ENCODE data around the gene NUP188. TPM values are rescaled to one million over a fixed set of nuclear protein-coding genes. Genes with fewer than 3 reads are reported as not detected.

NUP188 gene
- total and polyA plus RNA-seq, 2 experiments from 2014 or later = 25.5 to 117 TPM

DNA sequence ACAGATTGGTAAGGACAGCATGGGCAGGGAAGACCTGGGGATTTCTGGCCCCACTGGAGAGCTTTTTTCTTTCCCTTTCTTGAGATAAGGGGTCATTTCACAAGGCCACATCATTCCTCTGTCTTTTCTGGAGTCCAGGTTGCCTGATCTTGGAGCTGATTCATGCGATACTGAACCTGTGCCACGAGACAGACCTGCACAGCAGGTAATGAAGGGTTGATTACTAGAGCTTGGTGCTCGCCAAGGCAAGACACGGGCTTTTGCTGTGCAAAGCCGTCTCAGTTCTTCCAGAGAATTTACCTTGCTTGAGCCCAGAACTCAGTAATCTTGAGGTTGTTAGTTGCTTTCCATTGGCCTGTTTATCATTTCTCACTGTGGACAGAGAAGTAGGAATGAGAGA lies 39.2 kb downstream of the NUP188 start:
- Histone ChIP-seq H3K9me2 (ENCODE audit: insufficient read depth) (no peaks in the 10 kb centered on the region), H4K20me1 (replicated peaks; ENCODE audit: insufficient read depth) (no peaks in the 10 kb centered on the region; the same call in 1 of the 2 replicates), H3K4me2 (no peak overlapping the region), H3K79me2 (replicated peaks; ENCODE audit: insufficient read depth) (no peaks in the 10 kb centered on the region), H3K4me1 (ENCODE audit: insufficient read depth) (no peaks in the 10 kb centered on the region), H3K27ac (ENCODE audit: low read depth) (no peak overlapping the region), H3F3A (replicated peaks; ENCODE audit: low read depth) (0 out of 2 replicates have a peak, but pooled peaks cover 16% of the 10 kb centered on the region), H3K4me3 (no peak overlapping the region), H3K36me3 (ENCODE audit: insufficient read depth) (peaks cover 67% of the 10 kb centered on the region), H2AFZ (no peak overlapping the region), H3K27me3 (ENCODE audit: insufficient read depth) (no peaks in the 10 kb centered on the region)
- H3K36me3 Mint-ChIP-seq (ENCODE audit: low read depth) = peaks cover 73% of the 10 kb centered on the region
- H3K4me3 Mint-ChIP-seq = no peak overlapping the region
- H3K9me3 Mint-ChIP-seq = no peaks in the 10 kb centered on the region
- TF ChIP-seq EZH2phosphoT487 (IDR thresholded peaks at IDR 0.05; ENCODE audit: unreplicated experiment) (no peak), ZNF331 (CRISPR knock-in tag; IDR thresholded peaks at IDR 0.05; ENCODE audit: low read depth) (no peak)
- H3K4me1 Mint-ChIP-seq = no peaks in the 10 kb centered on the region
- DNase-seq (ENCODE audit: low spot score) (no peak), ATAC-seq (no peak)
- no peaks in the 10 kb centered on the region for H3K27me3 Mint-ChIP-seq (ENCODE audit: insufficient read depth, low read depth, poor library complexity)
- no peak overlapping the region for H3K27ac Mint-ChIP-seq

DNA sequence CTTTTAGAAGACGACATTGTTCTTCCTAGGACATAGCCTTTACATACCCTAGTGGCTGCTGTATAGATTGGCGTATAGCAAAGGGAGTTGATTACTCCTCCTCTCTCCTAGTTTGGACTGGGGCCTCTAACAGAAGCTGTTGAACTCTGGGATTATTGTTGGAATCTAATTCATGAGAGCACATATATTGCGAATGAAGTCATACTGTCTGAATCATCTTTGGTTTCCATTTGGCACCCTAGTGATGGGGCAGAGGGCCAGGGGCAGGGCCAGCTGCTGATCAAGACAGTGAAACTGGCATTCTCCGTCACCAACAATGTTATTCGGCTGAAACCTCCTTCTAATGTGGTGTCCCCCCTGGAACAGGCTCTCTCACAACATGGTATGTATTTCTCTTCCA lies 40.3 kb downstream of the NUP188 start:
- Histone ChIP-seq H3K4me3 (no peak overlapping the region), H3F3A (replicated peaks; ENCODE audit: low read depth) (peaks cover 22% of the 10 kb centered on the region), H3K4me1 (ENCODE audit: insufficient read depth) (no peaks in the 10 kb centered on the region), H3K27ac (ENCODE audit: low read depth) (no peak overlapping the region), H4K20me1 (replicated peaks; ENCODE audit: insufficient read depth) (no peaks in the 10 kb centered on the region; the same call in 1 of the 2 replicates), H3K36me3 (ENCODE audit: insufficient read depth) (peaks cover 62% of the 10 kb centered on the region), H3K79me2 (replicated peaks; ENCODE audit: insufficient read depth) (no peaks in the 10 kb centered on the region), H2AFZ (no peak overlapping the region), H3K27me3 (ENCODE audit: insufficient read depth) (no peaks in the 10 kb centered on the region), H3K4me2 (no peak overlapping the region), H3K9me2 (ENCODE audit: insufficient read depth) (no peaks in the 10 kb centered on the region)
- Mint-ChIP-seq H3K4me1 (no peaks in the 10 kb centered on the region), H3K27ac (no peak overlapping the region), H3K4me3 (no peak overlapping the region), H3K9me3 (no peaks in the 10 kb centered on the region), H3K36me3 (ENCODE audit: low read depth) (peaks cover 69% of the 10 kb centered on the region), H3K27me3 (ENCODE audit: insufficient read depth, low read depth, poor library complexity) (peaks cover 2% of the 10 kb centered on the region)
- DNase-seq (ENCODE audit: low spot score) (no peak), ATAC-seq (no peak)
- TF ChIP-seq, protein P1, sequence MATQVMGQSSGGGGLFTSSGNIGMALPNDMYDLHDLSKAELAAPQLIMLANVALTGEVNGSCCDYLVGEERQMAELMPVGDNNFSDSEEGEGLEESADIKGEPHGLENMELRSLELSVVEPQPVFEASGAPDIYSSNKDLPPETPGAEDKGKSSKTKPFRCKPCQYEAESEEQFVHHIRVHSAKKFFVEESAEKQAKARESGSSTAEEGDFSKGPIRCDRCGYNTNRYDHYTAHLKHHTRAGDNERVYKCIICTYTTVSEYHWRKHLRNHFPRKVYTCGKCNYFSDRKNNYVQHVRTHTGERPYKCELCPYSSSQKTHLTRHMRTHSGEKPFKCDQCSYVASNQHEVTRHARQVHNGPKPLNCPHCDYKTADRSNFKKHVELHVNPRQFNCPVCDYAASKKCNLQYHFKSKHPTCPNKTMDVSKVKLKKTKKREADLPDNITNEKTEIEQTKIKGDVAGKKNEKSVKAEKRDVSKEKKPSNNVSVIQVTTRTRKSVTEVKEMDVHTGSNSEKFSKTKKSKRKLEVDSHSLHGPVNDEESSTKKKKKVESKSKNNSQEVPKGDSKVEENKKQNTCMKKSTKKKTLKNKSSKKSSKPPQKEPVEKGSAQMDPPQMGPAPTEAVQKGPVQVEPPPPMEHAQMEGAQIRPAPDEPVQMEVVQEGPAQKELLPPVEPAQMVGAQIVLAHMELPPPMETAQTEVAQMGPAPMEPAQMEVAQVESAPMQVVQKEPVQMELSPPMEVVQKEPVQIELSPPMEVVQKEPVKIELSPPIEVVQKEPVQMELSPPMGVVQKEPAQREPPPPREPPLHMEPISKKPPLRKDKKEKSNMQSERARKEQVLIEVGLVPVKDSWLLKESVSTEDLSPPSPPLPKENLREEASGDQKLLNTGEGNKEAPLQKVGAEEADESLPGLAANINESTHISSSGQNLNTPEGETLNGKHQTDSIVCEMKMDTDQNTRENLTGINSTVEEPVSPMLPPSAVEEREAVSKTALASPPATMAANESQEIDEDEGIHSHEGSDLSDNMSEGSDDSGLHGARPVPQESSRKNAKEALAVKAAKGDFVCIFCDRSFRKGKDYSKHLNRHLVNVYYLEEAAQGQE (IDR thresholded peaks at IDR 0.05; ENCODE audit: unreplicated experiment) = no peak
- TF ChIP-seq STAT1 (IDR thresholded peaks at IDR 0.05; ENCODE audit: unreplicated experiment) = no peak
- TF ChIP-seq JUNB (IDR thresholded peaks at IDR 0.05; ENCODE audit: unreplicated experiment) = no peak
- TF ChIP-seq, protein P2, sequence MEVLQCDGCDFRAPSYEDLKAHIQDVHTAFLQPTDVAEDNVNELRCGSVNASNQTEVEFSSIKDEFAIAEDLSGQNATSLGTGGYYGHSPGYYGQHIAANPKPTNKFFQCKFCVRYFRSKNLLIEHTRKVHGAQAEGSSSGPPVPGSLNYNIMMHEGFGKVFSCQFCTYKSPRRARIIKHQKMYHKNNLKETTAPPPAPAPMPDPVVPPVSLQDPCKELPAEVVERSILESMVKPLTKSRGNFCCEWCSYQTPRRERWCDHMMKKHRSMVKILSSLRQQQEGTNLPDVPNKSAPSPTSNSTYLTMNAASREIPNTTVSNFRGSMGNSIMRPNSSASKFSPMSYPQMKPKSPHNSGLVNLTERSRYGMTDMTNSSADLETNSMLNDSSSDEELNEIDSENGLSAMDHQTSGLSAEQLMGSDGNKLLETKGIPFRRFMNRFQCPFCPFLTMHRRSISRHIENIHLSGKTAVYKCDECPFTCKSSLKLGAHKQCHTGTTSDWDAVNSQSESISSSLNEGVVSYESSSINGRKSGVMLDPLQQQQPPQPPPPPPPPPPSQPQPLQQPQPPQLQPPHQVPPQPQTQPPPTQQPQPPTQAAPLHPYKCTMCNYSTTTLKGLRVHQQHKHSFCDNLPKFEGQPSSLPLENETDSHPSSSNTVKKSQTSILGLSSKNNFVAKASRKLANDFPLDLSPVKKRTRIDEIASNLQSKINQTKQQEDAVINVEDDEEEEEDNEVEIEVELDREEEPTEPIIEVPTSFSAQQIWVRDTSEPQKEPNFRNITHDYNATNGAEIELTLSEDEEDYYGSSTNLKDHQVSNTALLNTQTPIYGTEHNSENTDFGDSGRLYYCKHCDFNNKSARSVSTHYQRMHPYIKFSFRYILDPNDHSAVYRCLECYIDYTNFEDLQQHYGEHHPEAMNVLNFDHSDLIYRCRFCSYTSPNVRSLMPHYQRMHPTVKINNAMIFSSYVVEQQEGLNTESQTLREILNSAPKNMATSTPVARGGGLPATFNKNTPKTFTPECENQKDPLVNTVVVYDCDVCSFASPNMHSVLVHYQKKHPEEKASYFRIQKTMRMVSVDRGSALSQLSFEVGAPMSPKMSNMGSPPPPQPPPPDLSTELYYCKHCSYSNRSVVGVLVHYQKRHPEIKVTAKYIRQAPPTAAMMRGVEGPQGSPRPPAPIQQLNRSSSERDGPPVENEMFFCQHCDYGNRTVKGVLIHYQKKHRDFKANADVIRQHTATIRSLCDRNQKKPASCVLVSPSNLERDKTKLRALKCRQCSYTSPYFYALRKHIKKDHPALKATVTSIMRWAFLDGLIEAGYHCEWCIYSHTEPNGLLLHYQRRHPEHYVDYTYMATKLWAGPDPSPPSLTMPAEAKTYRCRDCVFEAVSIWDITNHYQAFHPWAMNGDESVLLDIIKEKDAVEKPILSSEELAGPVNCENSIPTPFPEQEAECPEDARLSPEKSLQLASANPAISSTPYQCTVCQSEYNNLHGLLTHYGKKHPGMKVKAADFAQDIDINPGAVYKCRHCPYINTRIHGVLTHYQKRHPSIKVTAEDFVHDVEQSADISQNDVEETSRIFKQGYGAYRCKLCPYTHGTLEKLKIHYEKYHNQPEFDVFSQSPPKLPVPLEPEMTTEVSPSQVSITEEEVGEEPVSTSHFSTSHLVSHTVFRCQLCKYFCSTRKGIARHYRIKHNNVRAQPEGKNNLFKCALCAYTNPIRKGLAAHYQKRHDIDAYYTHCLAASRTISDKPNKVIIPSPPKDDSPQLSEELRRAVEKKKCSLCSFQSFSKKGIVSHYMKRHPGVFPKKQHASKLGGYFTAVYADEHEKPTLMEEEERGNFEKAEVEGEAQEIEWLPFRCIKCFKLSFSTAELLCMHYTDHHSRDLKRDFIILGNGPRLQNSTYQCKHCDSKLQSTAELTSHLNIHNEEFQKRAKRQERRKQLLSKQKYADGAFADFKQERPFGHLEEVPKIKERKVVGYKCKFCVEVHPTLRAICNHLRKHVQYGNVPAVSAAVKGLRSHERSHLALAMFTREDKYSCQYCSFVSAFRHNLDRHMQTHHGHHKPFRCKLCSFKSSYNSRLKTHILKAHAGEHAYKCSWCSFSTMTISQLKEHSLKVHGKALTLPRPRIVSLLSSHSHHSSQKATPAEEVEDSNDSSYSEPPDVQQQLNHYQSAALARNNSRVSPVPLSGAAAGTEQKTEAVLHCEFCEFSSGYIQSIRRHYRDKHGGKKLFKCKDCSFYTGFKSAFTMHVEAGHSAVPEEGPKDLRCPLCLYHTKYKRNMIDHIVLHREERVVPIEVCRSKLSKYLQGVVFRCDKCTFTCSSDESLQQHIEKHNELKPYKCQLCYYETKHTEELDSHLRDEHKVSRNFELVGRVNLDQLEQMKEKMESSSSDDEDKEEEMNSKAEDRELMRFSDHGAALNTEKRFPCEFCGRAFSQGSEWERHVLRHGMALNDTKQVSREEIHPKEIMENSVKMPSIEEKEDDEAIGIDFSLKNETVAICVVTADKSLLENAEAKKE (CRISPR knock-in tag; IDR thresholded peaks at IDR 0.05) = no peak
- TF ChIP-seq, protein P3, sequence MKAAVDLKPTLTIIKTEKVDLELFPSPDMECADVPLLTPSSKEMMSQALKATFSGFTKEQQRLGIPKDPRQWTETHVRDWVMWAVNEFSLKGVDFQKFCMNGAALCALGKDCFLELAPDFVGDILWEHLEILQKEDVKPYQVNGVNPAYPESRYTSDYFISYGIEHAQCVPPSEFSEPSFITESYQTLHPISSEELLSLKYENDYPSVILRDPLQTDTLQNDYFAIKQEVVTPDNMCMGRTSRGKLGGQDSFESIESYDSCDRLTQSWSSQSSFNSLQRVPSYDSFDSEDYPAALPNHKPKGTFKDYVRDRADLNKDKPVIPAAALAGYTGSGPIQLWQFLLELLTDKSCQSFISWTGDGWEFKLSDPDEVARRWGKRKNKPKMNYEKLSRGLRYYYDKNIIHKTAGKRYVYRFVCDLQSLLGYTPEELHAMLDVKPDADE (IDR thresholded peaks at IDR 0.05) = no peak
- TF ChIP-seq, protein P4, sequence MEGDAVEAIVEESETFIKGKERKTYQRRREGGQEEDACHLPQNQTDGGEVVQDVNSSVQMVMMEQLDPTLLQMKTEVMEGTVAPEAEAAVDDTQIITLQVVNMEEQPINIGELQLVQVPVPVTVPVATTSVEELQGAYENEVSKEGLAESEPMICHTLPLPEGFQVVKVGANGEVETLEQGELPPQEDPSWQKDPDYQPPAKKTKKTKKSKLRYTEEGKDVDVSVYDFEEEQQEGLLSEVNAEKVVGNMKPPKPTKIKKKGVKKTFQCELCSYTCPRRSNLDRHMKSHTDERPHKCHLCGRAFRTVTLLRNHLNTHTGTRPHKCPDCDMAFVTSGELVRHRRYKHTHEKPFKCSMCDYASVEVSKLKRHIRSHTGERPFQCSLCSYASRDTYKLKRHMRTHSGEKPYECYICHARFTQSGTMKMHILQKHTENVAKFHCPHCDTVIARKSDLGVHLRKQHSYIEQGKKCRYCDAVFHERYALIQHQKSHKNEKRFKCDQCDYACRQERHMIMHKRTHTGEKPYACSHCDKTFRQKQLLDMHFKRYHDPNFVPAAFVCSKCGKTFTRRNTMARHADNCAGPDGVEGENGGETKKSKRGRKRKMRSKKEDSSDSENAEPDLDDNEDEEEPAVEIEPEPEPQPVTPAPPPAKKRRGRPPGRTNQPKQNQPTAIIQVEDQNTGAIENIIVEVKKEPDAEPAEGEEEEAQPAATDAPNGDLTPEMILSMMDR (conservative IDR thresholded peaks at IDR 0.05; ENCODE audit: low read depth in 2 of 2) = no peak
- no peak for TF ChIP-seq ZNF114 (CRISPR knock-in tag; IDR thresholded peaks at IDR 0.05)
- TF ChIP-seq ZNF331 (CRISPR knock-in tag; IDR thresholded peaks at IDR 0.05; ENCODE audit: low read depth) = no peak

Data from GM23338 (cell line).